ENCODE results near the gene SMAD2.

Gene SMAD2

DNA sequence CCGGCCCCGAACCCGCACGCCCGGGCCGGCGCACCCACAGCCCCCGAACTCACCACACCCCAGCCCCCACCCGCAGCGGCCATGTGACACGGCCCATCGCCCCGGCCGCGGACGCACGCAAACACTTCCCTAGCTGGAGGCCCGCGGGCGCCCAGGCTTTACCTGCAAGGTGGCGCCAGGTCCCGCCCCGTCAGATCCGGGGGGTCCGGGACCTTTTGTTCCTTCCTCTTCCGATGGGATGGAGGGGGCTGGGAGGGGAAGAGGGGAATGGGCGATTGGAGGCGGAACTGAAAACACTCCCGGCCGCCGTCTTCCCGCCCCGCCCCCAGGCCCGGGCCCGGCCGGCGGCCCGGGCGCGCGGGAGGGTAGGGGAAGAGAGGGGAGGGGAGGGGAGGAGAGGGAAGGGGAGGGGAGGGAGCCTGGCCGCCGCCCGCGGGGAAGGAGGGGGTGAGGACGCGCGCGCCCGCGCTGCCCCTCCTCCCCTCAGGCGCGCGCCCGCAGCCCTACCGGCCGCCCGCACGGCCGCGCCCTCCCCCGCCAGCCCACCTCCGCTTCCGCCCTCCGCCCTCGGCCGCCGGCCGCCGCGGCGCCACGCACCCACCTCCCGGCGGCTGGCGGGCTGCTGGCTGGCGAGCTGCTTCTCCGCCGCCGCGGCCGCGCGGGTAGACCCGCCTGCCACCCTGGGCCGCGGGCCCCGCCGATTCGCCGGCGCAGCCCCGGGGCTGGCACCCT lies at the start of gene SMAD2:
Gene SMAD2, minus strand, starts transcription at position 461 of the 732 bp plus-strand sequence. CDS start 33,903 bp downstream, outside the sequence.
- peaks cover 14% of the 10 kb centered on the region; the same call in 1 of the 2 replicates for H3K27me3 ChIP-seq (ENCODE audit: low read depth, low read length)

DNA sequence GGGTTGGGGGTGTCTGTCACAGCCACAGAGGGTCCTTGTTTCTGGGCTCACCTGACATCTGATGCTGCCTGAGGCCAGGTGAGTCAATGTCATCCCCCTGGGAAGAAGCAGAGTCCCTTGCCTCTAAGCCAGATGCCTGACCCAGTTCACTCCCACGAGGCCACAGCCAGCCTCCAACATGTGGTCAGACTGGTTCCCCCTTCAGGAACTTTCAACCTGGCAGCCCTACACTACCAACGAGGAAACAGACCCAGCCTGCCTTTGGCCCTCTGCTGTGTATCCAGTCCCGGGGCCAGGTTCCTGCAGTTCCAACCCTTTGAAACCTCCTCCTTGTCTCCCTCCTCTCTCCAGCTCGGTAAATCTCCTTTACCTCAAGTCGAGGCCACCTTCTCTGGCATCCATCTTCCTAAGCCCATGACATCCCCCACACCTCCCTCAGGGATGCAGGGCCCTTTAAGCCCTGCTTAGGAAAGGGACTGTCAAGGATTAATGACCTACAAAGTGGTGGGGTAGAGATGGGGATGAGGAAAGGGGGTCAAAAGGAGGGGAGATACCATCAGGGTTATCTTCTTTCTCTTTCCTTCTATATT lies 49.2 kb upstream of the SMAD2 start:
- TF ChIP-seq EZH2phosphoT487 (IDR thresholded peaks at IDR 0.05; ENCODE audit: low read depth) (no peak), CTCF (IDR thresholded peaks at IDR 0.05; ENCODE audit: low read depth, low read length) (no peak)
- no peak overlapping the region for H3K4me3 ChIP-seq (ENCODE audit: low read length)
- no peaks in the 10 kb centered on the region for H3K9me3 ChIP-seq (ENCODE audit: insufficient read depth, low read length)
- H3K9ac ChIP-seq (ENCODE audit: low read length) = no peak overlapping the region
- H2AFZ ChIP-seq (ENCODE audit: low read depth, low read length) = no peak overlapping the region
- H3K4me1 ChIP-seq (ENCODE audit: low read length) = no peaks in the 10 kb centered on the region
- peaks cover 28% of the 10 kb centered on the region for H3K27me3 ChIP-seq (ENCODE audit: low read depth, low read length)
- no peaks in the 10 kb centered on the region for H4K20me1 ChIP-seq (ENCODE audit: insufficient read depth, low read length)
- no peaks in the 10 kb centered on the region for H3K79me2 ChIP-seq (ENCODE audit: low read length)
- no peak overlapping the region for H3K27ac ChIP-seq (ENCODE audit: low read length)
- H3K4me2 ChIP-seq (ENCODE audit: low read length) = no peak overlapping the region
- no peaks in the 10 kb centered on the region for H3K36me3 ChIP-seq (replicated peaks; ENCODE audit: low read depth, low read length)

More for the DNA sequence above, at the start of gene SMAD2:
- H3K9ac ChIP-seq (ENCODE audit: low read length) = peak within 1 kb of the TSS; percentile 85
- H2AFZ ChIP-seq (ENCODE audit: low read depth, low read length) = peak within 1 kb of the TSS; percentile 67
- peaks cover 49% of the 10 kb centered on the region for H3K79me2 ChIP-seq (ENCODE audit: low read length)
- H3K4me1 ChIP-seq (ENCODE audit: low read length) = peaks cover 24% of the 10 kb centered on the region
- peaks cover 42% of the 10 kb centered on the region for H4K20me1 ChIP-seq (ENCODE audit: insufficient read depth, low read length)
- no peaks in the 10 kb centered on the region for H3K9me3 ChIP-seq (ENCODE audit: insufficient read depth, low read length)
- no peaks in the 10 kb centered on the region for H3K36me3 ChIP-seq (replicated peaks; ENCODE audit: low read depth, low read length)
- H3K4me3 ChIP-seq (ENCODE audit: low read length) = peak within 1 kb of the TSS; percentile 82
- TF ChIP-seq CTCF (IDR thresholded peaks at IDR 0.05; ENCODE audit: low read depth, low read length) (peak; percentile 12; the same call in 1 of the 2 replicates), EZH2phosphoT487 (IDR thresholded peaks at IDR 0.05; ENCODE audit: low read depth) (no peak)
- H3K4me2 ChIP-seq (ENCODE audit: low read length) = peak within 1 kb of the TSS; percentile 92
- peak within 1 kb of the TSS; percentile 80 for H3K27ac ChIP-seq (ENCODE audit: low read length)

DNA sequence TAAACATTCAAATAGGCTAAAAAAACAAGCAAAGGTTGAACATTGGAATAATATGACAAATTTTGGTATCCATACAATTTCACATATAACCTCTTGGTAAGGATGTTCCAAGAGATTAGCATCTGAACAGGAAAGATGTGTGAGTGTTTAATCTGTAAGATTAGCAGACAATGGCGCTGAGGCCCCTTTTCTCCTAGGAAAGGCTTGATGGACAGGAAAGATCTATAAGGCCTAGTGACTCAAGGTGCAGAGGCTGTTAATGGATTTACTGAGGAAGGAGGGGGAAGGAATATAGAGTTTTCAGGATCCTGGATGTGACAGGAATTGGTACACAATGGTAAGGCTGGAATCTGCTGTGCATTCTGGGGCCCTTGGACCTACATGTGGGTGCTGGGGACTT lies 48.1 kb upstream of the SMAD2 start:
- no peak overlapping the region for H3K27ac ChIP-seq (ENCODE audit: low read length)
- H3K79me2 ChIP-seq (ENCODE audit: low read length) = no peaks in the 10 kb centered on the region
- no peaks in the 10 kb centered on the region for H3K36me3 ChIP-seq (replicated peaks; ENCODE audit: low read depth, low read length)
- peaks cover 34% of the 10 kb centered on the region for H3K27me3 ChIP-seq (ENCODE audit: low read depth, low read length)
- H3K9ac ChIP-seq (ENCODE audit: low read length) = no peak overlapping the region
- H3K4me3 ChIP-seq (ENCODE audit: low read length) = no peak overlapping the region
- no peaks in the 10 kb centered on the region for H3K4me1 ChIP-seq (ENCODE audit: low read length)
- no peak for TF ChIP-seq EZH2phosphoT487 (IDR thresholded peaks at IDR 0.05; ENCODE audit: low read depth)
- no peak for TF ChIP-seq CTCF (IDR thresholded peaks at IDR 0.05; ENCODE audit: low read depth, low read length)
- H3K9me3 ChIP-seq (ENCODE audit: insufficient read depth, low read length) = no peaks in the 10 kb centered on the region
- H3K4me2 ChIP-seq (ENCODE audit: low read length) = no peak overlapping the region
- H2AFZ ChIP-seq (ENCODE audit: low read depth, low read length) = no peak overlapping the region
- H4K20me1 ChIP-seq (ENCODE audit: insufficient read depth, low read length) = no peaks in the 10 kb centered on the region

GRCh38 chr18:47978141-47978540 lies 47.7 kb upstream of the SMAD2 start:
- Histone ChIP-seq H3K4me3 (ENCODE audit: low read length) (no peak overlapping the region), H3K9ac (ENCODE audit: low read length) (no peak overlapping the region), H4K20me1 (ENCODE audit: insufficient read depth, low read length) (no peaks in the 10 kb centered on the region), H3K9me3 (ENCODE audit: insufficient read depth, low read length) (no peaks in the 10 kb centered on the region), H3K4me2 (ENCODE audit: low read length) (no peak overlapping the region), H3K4me1 (ENCODE audit: low read length) (no peaks in the 10 kb centered on the region), H2AFZ (ENCODE audit: low read depth, low read length) (no peak overlapping the region), H3K79me2 (ENCODE audit: low read length) (no peaks in the 10 kb centered on the region), H3K36me3 (replicated peaks; ENCODE audit: low read depth, low read length) (no peaks in the 10 kb centered on the region), H3K27me3 (ENCODE audit: low read depth, low read length) (peaks cover 39% of the 10 kb centered on the region), H3K27ac (ENCODE audit: low read length) (no peak overlapping the region)
- TF ChIP-seq EZH2phosphoT487 (IDR thresholded peaks at IDR 0.05; ENCODE audit: low read depth) = no peak
- no peak for TF ChIP-seq CTCF (IDR thresholded peaks at IDR 0.05; ENCODE audit: low read depth, low read length)
